RWPE1 (cell line): ENCODE results near the gene MICB.

Experiments
- CTCF ChIA-PET: fragments of 350-600 bp; sonication (Branson Sonifier 250); formaldehyde crosslinking; extraction: SDS; loops from one replicate; lab custom pipeline; 2021; lab: Yijun Ruan, JAX
- POLR2A ChIA-PET: fragments of 400-600 bp; formaldehyde crosslinking; extraction: SDS; loops from one replicate; lab custom pipeline; 2020; ENCODE audit warnings: antibody characterized with exemption; ENCODE audit not compliant: low non-redundant PET; lab: Yijun Ruan, JAX
- DNase-seq: peaks from one replicate; pipeline ENCODE4 v3.0.0; 2012; ENCODE audit warnings: low spot score
- H3K27ac ChIP-seq: fragments of 450-650 bp; 2 replicates; pipeline ENCODE4 v1.5.1; 2017
- TF ChIP-seq, protein P1 (sequence below): fragments of 450-650 bp; conservative IDR thresholded peaks from 2 replicates; pipeline ENCODE4 v1.5.1; 2017; ENCODE audit warnings: low read depth, mild to moderate bottlenecking

Gene MICB

GRCh38 chr6:31531771-31532643, 34.1 kb downstream of the MICB start:
- no peak overlapping the region for H3K27ac ChIP-seq
- ChIA-PET POLR2A (no interaction called here), CTCF (interaction anchor here (0.5 to 0.6 kb wide), 3 partner anchors 10 to 68 kb away, joined by 3 to 5 read pairs (median 3); partner anchors contain the start of gene DDX39B)
- TF ChIP-seq, protein P1, sequence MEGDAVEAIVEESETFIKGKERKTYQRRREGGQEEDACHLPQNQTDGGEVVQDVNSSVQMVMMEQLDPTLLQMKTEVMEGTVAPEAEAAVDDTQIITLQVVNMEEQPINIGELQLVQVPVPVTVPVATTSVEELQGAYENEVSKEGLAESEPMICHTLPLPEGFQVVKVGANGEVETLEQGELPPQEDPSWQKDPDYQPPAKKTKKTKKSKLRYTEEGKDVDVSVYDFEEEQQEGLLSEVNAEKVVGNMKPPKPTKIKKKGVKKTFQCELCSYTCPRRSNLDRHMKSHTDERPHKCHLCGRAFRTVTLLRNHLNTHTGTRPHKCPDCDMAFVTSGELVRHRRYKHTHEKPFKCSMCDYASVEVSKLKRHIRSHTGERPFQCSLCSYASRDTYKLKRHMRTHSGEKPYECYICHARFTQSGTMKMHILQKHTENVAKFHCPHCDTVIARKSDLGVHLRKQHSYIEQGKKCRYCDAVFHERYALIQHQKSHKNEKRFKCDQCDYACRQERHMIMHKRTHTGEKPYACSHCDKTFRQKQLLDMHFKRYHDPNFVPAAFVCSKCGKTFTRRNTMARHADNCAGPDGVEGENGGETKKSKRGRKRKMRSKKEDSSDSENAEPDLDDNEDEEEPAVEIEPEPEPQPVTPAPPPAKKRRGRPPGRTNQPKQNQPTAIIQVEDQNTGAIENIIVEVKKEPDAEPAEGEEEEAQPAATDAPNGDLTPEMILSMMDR, result no peak
- DNase-seq, result no peak

DNA sequence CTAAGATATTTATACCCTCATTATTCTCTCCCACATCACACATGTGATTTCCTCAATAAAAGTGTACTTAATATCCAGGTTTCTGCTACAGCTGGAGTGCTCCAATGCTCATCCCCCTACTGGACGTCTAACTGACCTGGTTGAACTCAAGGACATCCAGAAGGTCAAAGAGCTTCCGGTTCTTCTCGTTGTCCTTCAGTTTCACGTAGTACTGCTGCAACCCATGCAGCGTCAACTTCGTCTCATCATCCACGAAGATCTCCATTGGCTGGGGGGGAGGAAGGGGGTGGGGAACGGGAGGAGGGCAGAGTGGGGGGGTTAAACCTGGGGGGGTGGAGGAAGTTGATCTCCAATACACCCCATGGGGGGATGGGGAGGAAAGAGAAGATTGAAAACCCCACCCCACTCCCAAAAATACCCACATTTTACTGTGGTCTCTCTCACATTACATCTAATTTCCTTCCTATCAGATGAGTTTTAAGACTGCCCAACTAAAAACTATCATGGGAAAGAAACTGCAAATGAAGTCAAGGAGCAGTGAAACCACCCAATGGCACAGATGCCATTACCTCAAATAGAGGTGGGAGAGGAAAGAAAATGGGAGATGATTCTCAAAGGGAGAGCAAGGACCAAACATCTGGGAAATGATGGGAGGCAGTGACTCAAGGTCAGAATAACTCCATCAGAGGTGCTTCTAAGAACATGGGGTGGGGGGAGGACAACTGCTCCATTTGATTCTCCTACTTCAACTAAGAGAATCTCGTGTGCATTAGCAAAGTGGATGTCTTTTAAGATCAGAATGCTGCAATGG, 34.9 kb downstream of the MICB start:
- TF ChIP-seq, protein P1, result no peak
- ChIA-PET POLR2A (no interaction called here), CTCF (interaction anchor here (0.5 to 0.6 kb wide), 2 partner anchors 9 to 69 kb away, joined by 3 read pairs; partner anchors contain the start of gene DDX39B)
- DNase-seq, result no peak
- no peak overlapping the region for H3K27ac ChIP-seq

- no peak for DNase-seq
- TF ChIP-seq, protein P1, result no peak
- H3K27ac ChIP-seq, result no peak overlapping the region
- ChIA-PET CTCF (no interaction called here), POLR2A (no interaction called here)
Observed at GRCh38 chr6:31533455-31533841, 35.5 kb downstream of the MICB start.

- TF ChIP-seq, protein P1, result no peak
- ChIA-PET POLR2A (no interaction called here), CTCF (no interaction called here)
- no peak for DNase-seq
- peak overlapping the region; percentile 32 for H3K27ac ChIP-seq
Observed at GRCh38 chr6:31534011-31534410, 36.1 kb downstream of the MICB start.

DNA sequence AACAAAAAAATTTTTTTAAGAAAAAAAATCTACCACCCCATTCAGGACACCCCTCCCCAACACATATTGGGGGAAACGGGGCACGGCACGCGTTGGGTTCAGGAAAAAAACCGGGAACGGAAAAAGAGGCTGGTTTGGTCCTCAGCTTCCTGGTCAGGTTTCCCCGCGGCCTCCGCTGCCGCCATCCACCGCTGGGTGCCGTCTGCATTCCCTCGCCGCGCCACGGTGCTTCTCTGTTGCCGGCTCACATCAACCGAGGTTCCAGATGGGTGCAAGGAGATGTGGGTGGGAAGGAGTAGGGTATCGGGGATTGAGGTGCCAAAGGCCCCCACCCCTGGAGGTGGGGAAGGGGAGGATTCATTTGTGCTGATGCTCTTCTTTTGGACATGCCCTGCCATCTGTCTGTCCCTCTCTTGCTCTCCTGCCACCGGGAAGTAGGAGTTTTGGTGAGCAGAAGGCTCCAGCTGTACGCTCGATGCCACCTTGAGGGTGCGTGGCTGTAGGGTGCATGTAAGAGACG, 36.6 kb downstream of the MICB start:
- ChIA-PET POLR2A (no interaction called here), CTCF (no interaction called here)
- peak overlapping the region; percentile 32; the same call in 1 of the 2 replicates for H3K27ac ChIP-seq
- no peak for DNase-seq
- TF ChIP-seq, protein P1, result no peak

- ChIA-PET CTCF (interaction anchor here (0.6 kb wide), 1 partner anchor 11 kb away, joined by 4 read pairs; the partner anchor contains the start of gene ATP6V1G2), POLR2A (no interaction called here)
- TF ChIP-seq, protein P1, result no peak
- DNase-seq, result no peak
- no peak overlapping the region for H3K27ac ChIP-seq
Observed at GRCh38 chr6:31535538-31536324, 37.8 kb downstream of the MICB start.
